Embryonic facial prominence (tissue), 1 donor: ENCODE results near the gene TTC39C.
A peak's percentile ranks its signal among the peaks of the same experiment; 100 is the strongest.
"Not testable (repeated sequence)": the region's sequence is repeated elsewhere in the genome, so short reads cannot be mapped to it uniquely, and the experiment has no call there.

Experiments used
- DNase-seq: peaks from one replicate; pipeline ENCODE4 v3.0.0-alpha.2; 2016; ENCODE audit errors: extremely low spot score

The TTC39C gene

GRCh38 chr18:24130494-24130893, 115.9 kb downstream of the TTC39C start:
- no peak for DNase-seq

GRCh38 chr18:24136967-24137373, 122.4 kb downstream of the TTC39C start:
- no peak for DNase-seq

- no peak for DNase-seq
Observed at GRCh38 chr18:24138409-24138788, 123.8 kb downstream of the TTC39C start.

GRCh38 chr18:24138789-24139616, 124.4 kb downstream of the TTC39C start, which contains the start of gene CABYR:
TSS of gene CABYR (plus strand) at chr18:24139062. CDS start at chr18:24143115, 4,053 bp downstream.
- peak; percentile 28 for DNase-seq

- no peak for DNase-seq
Observed at GRCh38 chr18:24140697-24141096, 126.1 kb downstream of the TTC39C start.

GRCh38 chr18:24142376-24142775, 127.8 kb downstream of the TTC39C start:
- no peak for DNase-seq

GRCh38 chr18:24149591-24149990, 135.0 kb downstream of the TTC39C start:
- not testable (repeated sequence) for DNase-seq

GRCh38 chr18:24153397-24153796, 138.8 kb downstream of the TTC39C start:
- DNase-seq, result no peak

- no peak for DNase-seq
Observed at GRCh38 chr18:24157855-24158254, 143.3 kb downstream of the TTC39C start.

- DNase-seq, result no peak
Observed at GRCh38 chr18:24160086-24160485, 145.5 kb downstream of the TTC39C start.

- no peak for DNase-seq
Observed at GRCh38 chr18:24161304-24161703, 146.8 kb downstream of the TTC39C start.

- no peak for DNase-seq
Observed at GRCh38 chr18:24168496-24168895, 153.9 kb downstream of the TTC39C start.

- no peak for DNase-seq
Observed at GRCh38 chr18:24170360-24170759, 155.8 kb downstream of the TTC39C start.

- no peak for DNase-seq
Observed at GRCh38 chr18:24173997-24174396, 159.4 kb downstream of the TTC39C start.

GRCh38 chr18:24176727-24177416, 162.3 kb downstream of the TTC39C start:
- DNase-seq, result no peak

- no peak for DNase-seq
Observed at GRCh38 chr18:24177499-24178133, 163.1 kb downstream of the TTC39C start.

GRCh38 chr18:24180048-24180447, 165.5 kb downstream of the TTC39C start:
- no peak for DNase-seq

- DNase-seq, result no peak
Observed at GRCh38 chr18:24181806-24182205, 167.3 kb downstream of the TTC39C start.
